ENCODE data around the gene ABCA2. TPM values are rescaled to one million over a fixed set of nuclear protein-coding genes. Genes with fewer than 3 reads are reported as not detected.

ABCA2 gene
- total RNA-seq, 1 donor from 2014 or later = 2.1 TPM

GRCh38 chr9:136971746-136972145 is 56.3 kb downstream of the ABCA2 start:
- Mint-ChIP-seq H3K27ac (ENCODE audit: unreplicated experiment) (no peak overlapping the region), H3K9me3 (ENCODE audit: unreplicated experiment) (no peaks in the 10 kb centered on the region), H3K4me3 (ENCODE audit: unreplicated experiment) (no peak overlapping the region), H3K27me3 (ENCODE audit: unreplicated experiment) (no peaks in the 10 kb centered on the region), H3K36me3 (ENCODE audit: low read depth, unreplicated experiment) (no peaks in the 10 kb centered on the region), H3K4me1 (ENCODE audit: unreplicated experiment) (no peaks in the 10 kb centered on the region)
- no peak for TF ChIP-seq CTCF (IDR thresholded peaks at IDR 0.05; ENCODE audit: unreplicated experiment)
- DNase-seq (ENCODE audit: low spot score) = no peak

DNA sequence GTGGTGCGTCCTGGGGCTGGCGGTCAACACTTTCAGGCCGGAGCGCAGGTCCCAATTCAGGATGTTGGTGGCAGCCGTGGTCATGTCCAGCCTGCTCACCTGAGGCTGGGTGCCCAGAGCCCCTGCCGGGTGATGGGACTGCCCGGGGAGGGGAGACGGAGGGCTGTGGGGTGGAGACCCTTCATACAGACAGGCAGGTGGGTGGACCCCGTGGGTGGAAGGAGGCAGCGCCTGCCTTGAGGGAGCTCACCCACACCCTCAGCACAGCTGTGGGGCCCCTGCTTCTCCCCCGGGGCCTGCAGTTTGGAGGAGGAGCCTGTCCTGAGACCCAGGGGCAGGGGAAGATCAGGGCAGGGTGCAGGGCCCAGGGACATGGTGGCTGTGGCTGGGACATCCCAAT is 57.7 kb downstream of the ABCA2 start:
- Mint-ChIP-seq H3K27ac (ENCODE audit: unreplicated experiment) (no peak overlapping the region), H3K4me3 (ENCODE audit: unreplicated experiment) (no peak overlapping the region), H3K27me3 (ENCODE audit: unreplicated experiment) (peaks cover 5% of the 10 kb centered on the region), H3K9me3 (ENCODE audit: unreplicated experiment) (no peaks in the 10 kb centered on the region), H3K36me3 (ENCODE audit: low read depth, unreplicated experiment) (no peaks in the 10 kb centered on the region), H3K4me1 (ENCODE audit: unreplicated experiment) (no peaks in the 10 kb centered on the region)
- DNase-seq (ENCODE audit: low spot score) = no peak
- no peak for TF ChIP-seq CTCF (IDR thresholded peaks at IDR 0.05; ENCODE audit: unreplicated experiment)

DNA sequence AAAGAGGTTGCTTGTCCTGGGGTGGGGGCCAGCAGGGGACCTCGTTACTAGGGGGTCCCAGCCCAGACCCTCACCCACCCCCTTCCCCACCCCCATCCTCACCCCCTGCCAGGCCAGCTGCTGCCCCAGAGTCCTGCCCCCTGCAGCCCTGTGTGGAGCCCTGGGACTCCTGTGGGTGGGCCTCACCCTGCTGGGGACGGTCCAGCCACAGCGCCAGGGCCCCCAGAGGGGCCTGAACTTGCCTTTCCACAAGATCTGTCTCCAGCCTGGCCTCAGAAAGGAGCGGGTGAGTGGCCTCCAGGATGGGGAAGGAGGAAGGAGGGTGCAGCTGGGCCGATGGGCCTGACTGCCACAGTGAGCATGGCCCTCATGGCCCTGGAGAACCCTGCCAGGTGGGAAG is 58.3 kb downstream of the ABCA2 start:
- TF ChIP-seq CTCF (IDR thresholded peaks at IDR 0.05; ENCODE audit: unreplicated experiment) = no peak
- no peak overlapping the region for H3K4me3 Mint-ChIP-seq (ENCODE audit: unreplicated experiment)

DNA sequence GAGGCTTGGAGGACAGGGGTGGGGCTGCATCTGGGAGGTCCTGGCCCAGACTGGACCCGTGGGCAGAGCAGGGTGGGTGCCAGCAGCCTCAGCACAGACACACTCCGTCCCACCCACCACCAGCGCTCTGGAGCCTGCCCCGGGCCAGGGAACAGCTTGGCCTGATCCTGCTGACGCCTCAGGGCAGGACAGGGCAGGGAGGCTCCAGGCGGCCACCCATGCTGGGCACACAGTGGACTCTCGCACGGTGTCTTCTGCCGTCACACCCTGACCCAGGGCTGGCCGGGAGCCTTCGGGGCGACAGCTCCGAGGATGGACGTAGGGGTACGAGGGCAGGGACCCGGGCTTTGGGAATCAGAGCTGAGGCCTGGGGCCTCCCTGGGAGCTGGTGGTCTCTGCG is 58.9 kb downstream of the ABCA2 start:
- H3K27ac Mint-ChIP-seq (ENCODE audit: unreplicated experiment) = no peak overlapping the region
- H3K9me3 Mint-ChIP-seq (ENCODE audit: unreplicated experiment) = no peaks in the 10 kb centered on the region
- no peaks in the 10 kb centered on the region for H3K36me3 Mint-ChIP-seq (ENCODE audit: low read depth, unreplicated experiment)
- DNase-seq (ENCODE audit: low spot score) = no peak
- H3K27me3 Mint-ChIP-seq (ENCODE audit: unreplicated experiment) = peaks cover 6% of the 10 kb centered on the region
- TF ChIP-seq CTCF (IDR thresholded peaks at IDR 0.05; ENCODE audit: unreplicated experiment) = no peak
- no peak overlapping the region for H3K4me3 Mint-ChIP-seq (ENCODE audit: unreplicated experiment)
- no peaks in the 10 kb centered on the region for H3K4me1 Mint-ChIP-seq (ENCODE audit: unreplicated experiment)

More for the DNA sequence above, 58.3 kb downstream of the ABCA2 start:
- Mint-ChIP-seq H3K4me1 (ENCODE audit: unreplicated experiment) (no peaks in the 10 kb centered on the region), H3K9me3 (ENCODE audit: unreplicated experiment) (no peaks in the 10 kb centered on the region), H3K36me3 (ENCODE audit: low read depth, unreplicated experiment) (no peaks in the 10 kb centered on the region), H3K27ac (ENCODE audit: unreplicated experiment) (no peak overlapping the region), H3K27me3 (ENCODE audit: unreplicated experiment) (peaks cover 6% of the 10 kb centered on the region)
- no peak for DNase-seq (ENCODE audit: low spot score)

GRCh38 chr9:136968333-136969127 is 59.5 kb downstream of the ABCA2 start:
- Mint-ChIP-seq H3K4me3 (ENCODE audit: unreplicated experiment) (no peak overlapping the region), H3K9me3 (ENCODE audit: unreplicated experiment) (no peaks in the 10 kb centered on the region)

More at GRCh38 chr9:136968333-136969127, 59.5 kb downstream of the ABCA2 start:
- no peaks in the 10 kb centered on the region for H3K36me3 Mint-ChIP-seq (ENCODE audit: low read depth, unreplicated experiment)
- no peak for DNase-seq (ENCODE audit: low spot score)
- no peak overlapping the region for H3K27ac Mint-ChIP-seq (ENCODE audit: unreplicated experiment)
- TF ChIP-seq CTCF (IDR thresholded peaks at IDR 0.05; ENCODE audit: unreplicated experiment) = no peak
- H3K4me1 Mint-ChIP-seq (ENCODE audit: unreplicated experiment) = no peaks in the 10 kb centered on the region
- H3K27me3 Mint-ChIP-seq (ENCODE audit: unreplicated experiment) = peaks cover 6% of the 10 kb centered on the region
